Measurements from ENCODE around the gene OPRD1.

DNA sequence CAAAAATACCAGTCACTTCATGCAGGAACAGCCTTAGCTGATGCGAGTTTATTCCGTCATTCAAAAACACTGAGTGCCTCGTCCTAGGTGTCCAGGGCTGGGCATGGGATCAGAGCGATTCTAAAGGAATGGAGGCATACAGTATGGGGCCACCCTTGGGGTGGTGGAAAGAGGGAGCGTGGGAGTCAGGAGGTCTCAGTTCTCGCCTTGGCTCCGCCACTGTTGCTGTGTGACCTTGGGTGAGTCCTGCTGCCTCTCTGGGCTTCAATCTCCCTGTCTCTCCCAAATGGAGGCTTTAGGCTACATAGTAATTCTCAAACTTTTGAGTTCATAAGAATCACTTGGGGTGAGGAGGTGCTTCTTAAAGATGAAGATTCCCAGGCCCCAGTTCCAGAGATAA, 44.0 kb downstream of the OPRD1 start:
- TF ChIP-seq, protein P1, sequence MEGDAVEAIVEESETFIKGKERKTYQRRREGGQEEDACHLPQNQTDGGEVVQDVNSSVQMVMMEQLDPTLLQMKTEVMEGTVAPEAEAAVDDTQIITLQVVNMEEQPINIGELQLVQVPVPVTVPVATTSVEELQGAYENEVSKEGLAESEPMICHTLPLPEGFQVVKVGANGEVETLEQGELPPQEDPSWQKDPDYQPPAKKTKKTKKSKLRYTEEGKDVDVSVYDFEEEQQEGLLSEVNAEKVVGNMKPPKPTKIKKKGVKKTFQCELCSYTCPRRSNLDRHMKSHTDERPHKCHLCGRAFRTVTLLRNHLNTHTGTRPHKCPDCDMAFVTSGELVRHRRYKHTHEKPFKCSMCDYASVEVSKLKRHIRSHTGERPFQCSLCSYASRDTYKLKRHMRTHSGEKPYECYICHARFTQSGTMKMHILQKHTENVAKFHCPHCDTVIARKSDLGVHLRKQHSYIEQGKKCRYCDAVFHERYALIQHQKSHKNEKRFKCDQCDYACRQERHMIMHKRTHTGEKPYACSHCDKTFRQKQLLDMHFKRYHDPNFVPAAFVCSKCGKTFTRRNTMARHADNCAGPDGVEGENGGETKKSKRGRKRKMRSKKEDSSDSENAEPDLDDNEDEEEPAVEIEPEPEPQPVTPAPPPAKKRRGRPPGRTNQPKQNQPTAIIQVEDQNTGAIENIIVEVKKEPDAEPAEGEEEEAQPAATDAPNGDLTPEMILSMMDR (IDR thresholded peaks at IDR 0.05) = no peak
- no peak for TF ChIP-seq EZH2 (IDR thresholded peaks at IDR 0.05; ENCODE audit: borderline replicate concordance, insufficient read depth, low read depth, low read length, poor library complexity, severe bottlenecking)

All from B cell (primary cell).